Astrocyte (in vitro differentiated cells and primary cell): ENCODE measurements around the gene UBE2Z.

Experiments used
- CTCF ChIP-seq: IDR thresholded peaks from 2 replicates; pipeline ENCODE4 v1.5.1; 2011; ENCODE audit warnings: low read depth, mild to moderate bottlenecking, inconsistent platforms, low read length, moderate library complexity; ENCODE audit not compliant: insufficient read depth
- EZH2 ChIP-seq: IDR thresholded peaks from 2 replicates; pipeline ENCODE4 v1.6.1; 2012; ENCODE audit warnings: mild to moderate bottlenecking, low read length, inconsistent platforms; ENCODE audit not compliant: insufficient read depth

GRCh38 chr17:48972749-48973097, 64.5 kb downstream of the UBE2Z start:
- TF ChIP-seq CTCF, result no peak
- TF ChIP-seq EZH2, result no peak
